GM12892 (cell line): ENCODE results near the gene IGSF21.

Experiments used
- POLR2A ChIP-seq: IDR thresholded peaks from 2 replicates; pipeline ENCODE4 v1.6.1; 2011; ENCODE audit warnings: low read depth, low read length, control low read depth
- TAF1 ChIP-seq: IDR thresholded peaks from 2 replicates; pipeline ENCODE4 v1.6.1; 2011; ENCODE audit warnings: low read depth, mild to moderate bottlenecking, control low read depth, low read length, borderline replicate concordance

DNA sequence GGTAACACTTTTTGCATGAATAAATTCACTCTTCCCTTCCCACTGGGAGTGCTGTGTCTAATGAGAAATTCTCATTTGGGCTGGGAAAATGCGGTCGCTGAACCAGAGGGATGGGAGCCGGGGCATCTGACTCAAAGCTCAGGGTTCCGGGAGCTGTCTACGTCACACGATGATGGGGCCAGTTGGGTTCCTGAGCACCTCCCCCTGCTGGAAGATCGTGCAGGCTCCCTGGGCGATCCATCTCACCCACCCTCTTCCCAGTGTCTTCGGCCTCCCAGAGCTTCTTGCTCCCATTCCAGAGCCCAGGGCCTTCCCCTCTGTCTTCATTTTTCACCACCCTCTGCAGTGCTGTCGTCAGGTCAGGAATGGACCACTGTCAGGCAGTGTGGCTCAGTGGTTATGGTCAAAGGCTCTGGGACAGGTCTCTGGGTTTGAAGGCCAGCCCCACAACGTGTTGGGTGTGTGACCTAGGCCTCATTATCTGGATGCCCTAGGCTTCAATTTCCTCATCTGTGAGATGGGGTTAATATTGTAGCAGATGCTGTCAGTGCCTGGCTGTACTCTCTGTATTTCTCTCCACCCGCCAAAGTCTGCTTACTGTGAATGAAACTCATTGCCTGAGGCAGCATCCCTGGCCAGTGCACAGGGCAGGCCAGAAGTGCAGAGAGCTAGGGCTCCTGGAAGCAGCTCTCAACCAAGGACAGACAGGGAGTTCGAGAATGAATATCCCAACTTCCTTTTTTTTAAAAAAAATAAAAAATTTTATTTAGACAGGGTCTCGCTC lies 31.8 kb downstream of the IGSF21 start:
- no peak for TF ChIP-seq POLR2A
- TF ChIP-seq TAF1, result no peak
